ENCODE measurements around the gene AKT1S1.

Gene AKT1S1

DNA sequence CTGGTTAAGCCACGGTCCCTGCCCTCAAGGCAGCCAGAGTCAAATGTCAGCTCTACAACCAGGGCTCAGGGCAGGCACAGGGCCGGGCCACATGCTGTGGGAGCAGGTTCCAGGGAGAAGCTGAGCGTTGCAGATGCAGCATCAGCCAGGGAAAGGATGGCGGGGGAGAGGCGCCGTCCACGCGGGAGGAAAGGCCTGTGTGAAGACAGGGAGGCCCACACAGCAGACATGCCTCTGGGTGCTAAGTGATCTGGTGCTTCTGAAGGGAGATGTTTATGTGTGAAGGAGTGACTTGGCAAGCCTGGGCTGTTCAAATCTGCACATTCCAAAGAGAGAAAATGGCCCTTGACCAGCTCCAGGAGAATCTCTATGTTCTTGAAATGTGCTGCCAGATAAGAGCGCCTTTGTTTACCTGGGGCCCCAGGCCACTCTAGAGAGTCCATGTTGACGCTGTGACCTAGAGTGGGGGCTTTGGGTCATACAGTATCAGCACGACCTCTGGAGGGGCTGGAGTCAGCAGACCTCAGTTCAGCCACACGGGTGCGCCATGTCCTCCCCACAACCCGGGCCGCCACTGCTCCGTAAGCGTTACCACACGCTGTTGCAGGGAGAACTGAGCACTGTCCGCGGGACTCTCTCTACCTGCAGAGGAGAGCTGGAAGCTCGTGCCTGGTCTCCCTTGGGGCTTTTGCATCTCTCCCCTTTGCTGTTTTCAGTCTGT, 36.0 kb upstream of the AKT1S1 start:
- no peak overlapping the region for H3K4me3 ChIP-seq (ENCODE audit: control insufficient read depth, low read depth, low read length)
- TF ChIP-seq, protein P1, sequence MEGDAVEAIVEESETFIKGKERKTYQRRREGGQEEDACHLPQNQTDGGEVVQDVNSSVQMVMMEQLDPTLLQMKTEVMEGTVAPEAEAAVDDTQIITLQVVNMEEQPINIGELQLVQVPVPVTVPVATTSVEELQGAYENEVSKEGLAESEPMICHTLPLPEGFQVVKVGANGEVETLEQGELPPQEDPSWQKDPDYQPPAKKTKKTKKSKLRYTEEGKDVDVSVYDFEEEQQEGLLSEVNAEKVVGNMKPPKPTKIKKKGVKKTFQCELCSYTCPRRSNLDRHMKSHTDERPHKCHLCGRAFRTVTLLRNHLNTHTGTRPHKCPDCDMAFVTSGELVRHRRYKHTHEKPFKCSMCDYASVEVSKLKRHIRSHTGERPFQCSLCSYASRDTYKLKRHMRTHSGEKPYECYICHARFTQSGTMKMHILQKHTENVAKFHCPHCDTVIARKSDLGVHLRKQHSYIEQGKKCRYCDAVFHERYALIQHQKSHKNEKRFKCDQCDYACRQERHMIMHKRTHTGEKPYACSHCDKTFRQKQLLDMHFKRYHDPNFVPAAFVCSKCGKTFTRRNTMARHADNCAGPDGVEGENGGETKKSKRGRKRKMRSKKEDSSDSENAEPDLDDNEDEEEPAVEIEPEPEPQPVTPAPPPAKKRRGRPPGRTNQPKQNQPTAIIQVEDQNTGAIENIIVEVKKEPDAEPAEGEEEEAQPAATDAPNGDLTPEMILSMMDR (conservative IDR thresholded peaks at IDR 0.05; ENCODE audit: control insufficient read depth, insufficient read depth, low read depth, low read length): no peak
- DNase-seq (ENCODE audit: low read depth): no peak

DNA sequence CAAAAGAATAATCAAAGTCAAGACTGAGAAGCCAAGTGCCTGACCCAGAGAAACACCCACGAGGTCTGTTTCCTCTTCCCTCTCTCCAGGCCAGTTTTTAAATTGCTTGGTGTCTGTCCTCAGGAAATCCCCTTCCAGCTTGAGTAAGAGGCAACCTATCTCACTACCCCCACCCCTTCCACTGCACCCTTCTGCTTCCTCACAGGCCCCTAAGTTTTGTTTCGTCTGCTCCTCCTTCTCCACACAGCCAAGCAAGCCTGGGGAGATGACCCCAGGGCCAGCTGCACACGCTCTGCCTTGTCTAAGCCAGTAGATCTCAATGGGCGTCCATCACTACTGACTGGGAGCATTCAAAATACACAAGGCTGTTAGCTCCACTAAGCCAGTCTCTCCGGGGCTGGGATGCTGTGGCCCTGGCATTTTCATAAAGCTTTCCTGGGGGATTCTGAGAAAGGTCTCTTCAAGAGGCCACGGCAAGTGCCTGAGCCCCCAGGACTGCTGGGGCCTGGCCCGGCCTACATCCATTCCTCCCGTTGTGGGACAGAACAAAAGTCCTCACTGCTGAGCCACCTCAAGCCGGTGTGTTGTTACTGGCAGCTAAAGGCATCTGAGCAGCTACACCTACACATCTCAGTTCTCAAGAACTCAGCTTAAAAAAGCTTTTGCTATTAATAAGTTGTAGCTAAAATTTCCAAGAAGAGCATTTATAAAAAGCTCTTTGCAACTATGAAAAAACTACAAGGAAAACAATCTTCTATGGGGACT, 34.4 kb upstream of the AKT1S1 start:
- no peak overlapping the region for H3K4me3 ChIP-seq (ENCODE audit: control insufficient read depth, low read depth, low read length)
- no peak for DNase-seq (ENCODE audit: low read depth)
- TF ChIP-seq, protein P1 (conservative IDR thresholded peaks at IDR 0.05; ENCODE audit: control insufficient read depth, insufficient read depth, low read depth, low read length): no peak

DNA sequence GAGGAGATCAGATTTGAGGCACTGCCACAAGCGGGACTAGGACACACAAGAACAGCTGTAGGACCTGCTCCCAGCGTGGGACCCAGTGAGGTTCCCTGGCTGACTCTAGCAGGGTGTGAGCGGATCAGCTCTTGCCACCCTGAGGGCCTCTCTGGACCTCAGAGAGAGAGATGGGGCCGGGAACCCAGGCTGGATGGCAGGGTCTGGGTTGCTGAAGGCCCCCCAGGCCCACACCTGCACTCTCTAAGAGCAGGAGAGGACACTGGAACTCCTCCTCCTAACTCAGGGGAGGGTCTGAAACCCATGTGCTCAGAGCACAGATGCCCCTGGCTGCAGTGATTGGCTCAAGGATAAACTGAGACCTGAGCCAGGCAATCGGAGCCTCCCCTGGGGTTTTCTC, 33.0 kb upstream of the AKT1S1 start:
- no peak for DNase-seq (ENCODE audit: low read depth)
- TF ChIP-seq, protein P1 (conservative IDR thresholded peaks at IDR 0.05; ENCODE audit: control insufficient read depth, insufficient read depth, low read depth, low read length): no peak
- H3K4me3 ChIP-seq (ENCODE audit: control insufficient read depth, low read depth, low read length): no peak overlapping the region

DNA sequence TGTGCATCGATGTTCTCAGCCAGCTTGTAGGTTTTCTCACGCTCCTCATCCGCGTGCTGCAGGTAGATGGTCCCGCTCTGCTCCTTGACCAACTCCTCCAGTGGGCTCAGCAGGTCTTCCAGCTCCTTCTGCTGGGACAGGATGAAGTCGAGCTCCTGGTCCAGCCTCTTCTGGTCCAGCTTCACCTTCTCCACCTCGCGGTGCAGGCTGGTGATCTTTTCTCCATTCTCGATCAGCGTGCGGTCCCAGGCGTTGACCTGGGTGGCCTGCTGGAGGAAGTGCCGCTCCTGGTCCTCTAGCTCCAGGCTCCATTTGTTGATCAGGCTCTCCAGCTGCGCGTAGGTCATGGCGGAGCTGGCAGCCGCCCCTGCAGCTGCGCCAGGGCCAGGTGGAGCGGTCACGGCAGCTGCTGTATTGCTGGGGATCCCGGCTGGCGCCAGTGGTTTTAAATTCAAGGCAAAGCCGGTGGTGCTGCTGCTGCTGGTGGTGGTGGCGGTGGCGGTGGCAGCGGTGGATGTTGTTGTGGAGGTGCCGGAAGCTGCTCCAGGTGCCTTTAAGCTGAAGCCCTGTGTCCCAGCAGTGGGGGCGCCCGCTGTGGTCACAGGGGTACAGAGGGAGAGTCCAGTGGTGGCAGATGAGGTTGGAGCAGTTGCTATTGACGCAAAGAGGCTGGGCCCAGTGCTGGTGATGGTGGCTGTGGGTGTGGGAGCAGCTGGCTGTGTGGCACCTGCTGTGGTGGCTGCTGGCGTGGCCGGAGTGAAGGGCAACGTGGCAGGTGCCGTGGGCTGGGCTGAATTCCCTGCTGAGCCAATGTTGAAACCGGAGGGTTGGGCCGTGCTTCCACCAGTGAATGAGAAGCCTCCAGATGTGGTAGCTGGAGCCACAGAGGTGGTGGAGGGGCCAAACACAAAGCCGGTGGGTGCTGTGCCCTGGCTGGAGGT, 31.6 kb upstream of the AKT1S1 start:
- TF ChIP-seq, protein P1 (conservative IDR thresholded peaks at IDR 0.05; ENCODE audit: control insufficient read depth, insufficient read depth, low read depth, low read length): no peak
- no peak overlapping the region for H3K4me3 ChIP-seq (ENCODE audit: control insufficient read depth, low read depth, low read length)
- no peak for DNase-seq (ENCODE audit: low read depth)

DNA sequence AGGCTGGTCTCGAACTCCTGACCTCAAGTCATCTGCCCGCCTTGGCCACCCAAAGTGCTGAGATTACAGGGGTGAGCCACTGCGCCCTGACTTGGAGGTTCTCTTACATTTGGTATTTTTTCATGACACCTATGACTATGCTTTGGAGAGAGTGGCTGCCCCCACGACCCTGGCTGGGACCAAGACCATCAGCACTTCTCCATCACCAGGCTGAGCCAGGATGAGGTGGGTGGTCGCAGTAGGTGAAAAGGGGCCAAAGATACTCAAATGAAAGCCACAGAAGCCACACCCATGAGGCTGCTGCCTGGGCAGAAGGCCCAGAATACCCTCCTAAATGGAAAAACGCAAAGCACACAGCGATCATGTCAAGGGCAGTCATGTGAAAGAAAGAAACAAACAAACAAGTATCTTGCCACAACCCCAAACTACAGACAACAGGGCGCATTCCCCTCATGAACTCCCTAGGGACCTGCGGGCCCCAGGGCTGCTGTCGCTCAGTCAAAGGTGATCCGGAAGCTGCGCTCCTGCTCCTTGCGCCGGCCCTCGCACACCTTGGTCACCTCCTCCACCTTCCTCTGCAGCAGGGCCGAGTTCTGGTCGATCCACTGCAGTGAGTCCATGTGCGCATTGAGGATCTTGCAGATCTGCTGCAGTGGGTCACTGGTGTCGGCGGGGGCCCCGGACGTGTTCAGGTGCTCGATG, 30.7 kb upstream of the AKT1S1 start:
- H3K4me3 ChIP-seq (ENCODE audit: control insufficient read depth, low read depth, low read length): no peak overlapping the region
- TF ChIP-seq, protein P1 (conservative IDR thresholded peaks at IDR 0.05; ENCODE audit: control insufficient read depth, insufficient read depth, low read depth, low read length): no peak
- no peak for DNase-seq (ENCODE audit: low read depth)

Measured in fibroblast of mammary gland (primary cell).